GM12878 (cell line): ENCODE data around the gene PNPLA5.

Source experiments
- CHD2 ChIP-seq: IDR thresholded peaks from 2 replicates; pipeline ENCODE4 v1.6.1; 2011; ENCODE audit warnings: low read depth, low read length, improper control_type of control experiment, borderline replicate concordance
- JUND ChIP-seq: IDR thresholded peaks from 2 replicates; pipeline ENCODE4 v1.6.1; 2012; ENCODE audit warnings: low read depth, mild to moderate bottlenecking, low read length, improper control_type of control experiment, moderate library complexity
- MXI1 ChIP-seq: fragments of 150-350 bp; IDR thresholded peaks from 2 replicates; pipeline ENCODE4 v1.6.1; 2011; ENCODE audit warnings: low read depth, mild to moderate bottlenecking, inconsistent platforms, low read length, improper control_type of control experiment
- NR2C1 ChIP-seq: fragments of 450-650 bp; IDR thresholded peaks from 2 replicates; pipeline ENCODE4 v1.6.1; 2017; ENCODE audit warnings: antibody characterized with exemption, mild to moderate bottlenecking, moderate library complexity
- RFX5 ChIP-seq: IDR thresholded peaks from 2 replicates; pipeline ENCODE4 v1.6.1; 2011; ENCODE audit warnings: low read depth, low read length, improper control_type of control experiment
- TCF3 ChIP-seq: IDR thresholded peaks from 2 replicates; pipeline ENCODE4 v1.6.1; 2012; ENCODE audit warnings: low read depth, mild to moderate bottlenecking, low read length, borderline replicate concordance; ENCODE audit not compliant: insufficient read depth

DNA sequence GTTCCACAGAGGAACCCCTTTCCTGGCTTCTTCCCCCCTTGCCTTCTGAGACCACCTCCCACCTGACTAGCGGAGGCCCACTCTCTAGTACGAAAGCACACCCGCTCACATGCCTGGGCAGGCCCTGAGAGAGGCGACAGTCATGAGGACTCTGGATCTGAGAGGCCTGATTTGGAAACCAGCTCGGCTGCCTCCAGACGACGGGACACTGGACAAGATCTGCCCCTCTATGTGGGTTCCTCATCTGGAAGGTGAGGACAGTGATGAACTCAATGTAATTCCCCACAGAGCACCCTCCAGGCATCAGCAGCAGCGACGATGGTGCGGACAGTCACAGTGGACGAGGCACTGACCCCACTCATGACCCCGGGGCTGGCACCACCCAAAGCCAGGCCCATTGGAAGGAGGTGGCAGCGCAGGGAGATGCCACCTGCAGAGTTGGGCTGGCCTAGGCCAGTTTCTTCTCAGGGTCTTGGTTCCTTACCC is 37.0 kb downstream of the PNPLA5 start:
- TF ChIP-seq TCF3 (no peak), NR2C1 (no peak), MXI1 (no peak), RFX5 (no peak), CHD2 (no peak), JUND (no peak)
